OCI-LY1 (cell line): Measurements from ENCODE around the gene ZNF333.
"Not testable (repeated sequence)": the region's sequence is repeated elsewhere in the genome, so short reads cannot be mapped to it uniquely, and the experiment has no call there.

ENCODE experiments used
- H2AFZ ChIP-seq: fragments of 200-600 bp; sonication (generic), shearing (Covaris generic); 2 replicates; pipeline ENCODE4 v1.6.0; 2014; ENCODE audit warnings: antibody characterized with exemption, mild to moderate bottlenecking, low read length
- H3F3A ChIP-seq: fragments of 200-600 bp; sonication (generic), shearing (Covaris generic); 2 replicates; pipeline ENCODE4 v1.6.0; 2014; ENCODE audit warnings: mild to moderate bottlenecking, antibody characterized with exemption, low read length, moderate library complexity; ENCODE audit not compliant: insufficient read depth
- H3K27ac ChIP-seq: fragments of 200-600 bp; sonication (generic); 2 replicates; pipeline ENCODE4 v1.5.1; 2014; ENCODE audit warnings: low read length, mixed run types, mild to moderate bottlenecking, low read depth; ENCODE audit not compliant: poor library complexity, severe bottlenecking
- H3K27me3 ChIP-seq: fragments of 200-600 bp; sonication (generic); 2 replicates; pipeline ENCODE4 v1.6.0; 2014; ENCODE audit warnings: antibody characterized with exemption, mild to moderate bottlenecking, low read length, moderate library complexity; ENCODE audit not compliant: insufficient read depth
- H3K36me3 ChIP-seq: fragments of 200-600 bp; sonication (generic); 2 replicates; pipeline ENCODE4 v1.6.1; 2014; ENCODE audit warnings: mild to moderate bottlenecking, antibody characterized with exemption, low read length, moderate library complexity, mixed read lengths; ENCODE audit not compliant: insufficient read depth
- H3K4me1 ChIP-seq: fragments of 200-600 bp; sonication (generic); 2 replicates; pipeline ENCODE4 v1.5.1; 2014; ENCODE audit warnings: mild to moderate bottlenecking, low read length, moderate library complexity; ENCODE audit not compliant: insufficient read depth, severe bottlenecking
- H3K4me2 ChIP-seq: fragments of 200-600 bp; sonication (generic), shearing (Covaris generic); 2 replicates; pipeline ENCODE4 v1.6.1; 2014; ENCODE audit warnings: low read length
- H3K4me3 ChIP-seq: fragments of 200-600 bp; sonication (generic); 2 replicates; pipeline ENCODE4 v1.5.1; 2014; ENCODE audit warnings: low read length, low read depth, mild to moderate bottlenecking, mixed read lengths; ENCODE audit not compliant: poor library complexity, severe bottlenecking
- H3K79me2 ChIP-seq: fragments of 200-600 bp; shearing (Covaris generic); 2 replicates; pipeline ENCODE4 v1.6.1; 2016; ENCODE audit warnings: mixed run types, low read length, mixed read lengths; ENCODE audit not compliant: insufficient read depth
- H3K9ac ChIP-seq: fragments of 200-600 bp; sonication (generic), shearing (Covaris generic); 2 replicates; pipeline ENCODE4 v1.6.1; 2014; ENCODE audit warnings: mild to moderate bottlenecking, low read length, mixed read lengths
- H3K9me2 ChIP-seq: fragments of 200-600 bp; sonication (generic), shearing (Covaris generic); 2 replicates; pipeline ENCODE4 v1.6.1; 2014; ENCODE audit warnings: low read depth, mild to moderate bottlenecking, low read length, mixed read lengths
- H3K9me3 ChIP-seq: fragments of 200-600 bp; shearing (Covaris generic); 2 replicates; pipeline ENCODE4 v1.6.1; 2014; ENCODE audit warnings: low read length, mixed read lengths
- H4K20me1 ChIP-seq: fragments of 200-600 bp; sonication (generic), shearing (Covaris generic); 2 replicates; pipeline ENCODE4 v1.6.0; 2016; ENCODE audit warnings: mild to moderate bottlenecking, low read length; ENCODE audit not compliant: insufficient read depth
- EZH2 ChIP-seq: fragments of 200-600 bp; sonication (generic), shearing (Covaris generic); IDR thresholded peaks from 2 replicates; pipeline ENCODE4 v1.8.0; 2017; ENCODE audit warnings: borderline replicate concordance, mixed run types, mild to moderate bottlenecking, antibody characterized with exemption, low read length, moderate library complexity, mixed read lengths
- TF ChIP-seq, protein P1 (sequence below): fragments of 200-600 bp; sonication (generic), shearing (Covaris generic); IDR thresholded peaks from 2 replicates; pipeline ENCODE4 v1.5.1; 2017; ENCODE audit warnings: mild to moderate bottlenecking, antibody characterized with exemption, low read length, moderate library complexity, mixed read lengths

Gene ZNF333

DNA sequence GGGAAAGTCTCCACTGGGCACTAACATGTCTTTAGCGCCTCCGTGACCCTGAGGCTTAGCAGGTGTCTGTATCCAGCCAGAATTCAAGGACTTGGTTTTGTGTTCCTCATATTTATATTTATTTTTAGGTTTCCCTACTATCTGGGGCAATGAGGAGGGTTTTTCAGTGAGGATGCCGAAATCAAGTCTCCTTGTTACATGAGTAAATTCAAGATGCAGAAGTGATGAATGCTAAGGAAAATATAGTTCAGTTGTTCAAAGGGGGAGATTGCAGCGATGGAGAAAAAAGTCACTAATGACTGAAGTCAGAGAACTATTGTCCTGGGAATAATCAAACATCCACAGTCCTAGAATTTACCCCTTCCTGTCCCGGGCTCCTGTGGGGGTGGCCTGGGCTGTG lies 89.3 kb downstream of the ZNF333 start:
- no peaks in the 10 kb centered on the region for H3K4me1 ChIP-seq
- no peaks in the 10 kb centered on the region for H3K9me3 ChIP-seq
- H3K79me2 ChIP-seq = no peaks in the 10 kb centered on the region
- no peaks in the 10 kb centered on the region for H4K20me1 ChIP-seq
- H3K4me3 ChIP-seq = no peak overlapping the region
- no peak overlapping the region for H2AFZ ChIP-seq
- no peak for TF ChIP-seq EZH2
- H3K9me2 ChIP-seq = no peaks in the 10 kb centered on the region
- no peaks in the 10 kb centered on the region for H3F3A ChIP-seq
- H3K27me3 ChIP-seq = no peaks in the 10 kb centered on the region
- H3K27ac ChIP-seq = no peak overlapping the region
- no peak overlapping the region for H3K4me2 ChIP-seq
- H3K9ac ChIP-seq = no peak overlapping the region
- H3K36me3 ChIP-seq = no peaks in the 10 kb centered on the region

DNA sequence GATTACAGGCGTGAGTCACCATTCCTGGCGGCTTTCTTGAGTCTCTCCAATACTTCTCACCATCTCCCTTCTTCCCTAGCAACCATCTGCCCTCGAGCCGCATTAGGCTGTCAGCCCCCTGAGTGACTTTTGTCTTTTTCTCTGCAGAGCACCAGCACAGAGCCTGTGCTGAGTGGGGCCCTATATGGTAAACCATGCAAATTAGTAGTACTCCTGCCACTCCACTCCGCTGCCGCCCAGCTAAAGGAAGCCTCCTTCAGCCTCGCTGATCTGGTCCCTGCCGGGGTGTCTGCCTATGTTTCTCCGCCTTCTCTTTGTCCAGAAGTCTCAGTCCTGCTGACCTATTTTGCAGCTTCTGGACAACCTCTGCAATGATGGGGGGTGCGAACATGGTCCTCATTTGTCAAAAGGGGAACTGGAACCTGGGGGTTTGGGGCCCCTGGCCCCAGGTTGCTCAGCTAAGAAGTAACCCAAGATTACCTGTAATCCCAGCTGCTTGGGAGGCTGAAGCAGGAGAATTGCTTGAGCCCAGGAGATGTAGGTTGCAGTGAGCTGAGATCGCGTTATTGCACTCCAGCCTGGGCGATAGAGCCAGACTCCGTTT lies 90.9 kb downstream of the ZNF333 start:
- not testable (repeated sequence) for H2AFZ ChIP-seq, H3K9me3 ChIP-seq, H3K79me2 ChIP-seq, H3K27ac ChIP-seq, H3K36me3 ChIP-seq, H4K20me1 ChIP-seq, H3K9me2 ChIP-seq, H3K4me1 ChIP-seq, H3K27me3 ChIP-seq, H3F3A ChIP-seq, H3K4me2 ChIP-seq, H3K4me3 ChIP-seq, H3K9ac ChIP-seq

DNA sequence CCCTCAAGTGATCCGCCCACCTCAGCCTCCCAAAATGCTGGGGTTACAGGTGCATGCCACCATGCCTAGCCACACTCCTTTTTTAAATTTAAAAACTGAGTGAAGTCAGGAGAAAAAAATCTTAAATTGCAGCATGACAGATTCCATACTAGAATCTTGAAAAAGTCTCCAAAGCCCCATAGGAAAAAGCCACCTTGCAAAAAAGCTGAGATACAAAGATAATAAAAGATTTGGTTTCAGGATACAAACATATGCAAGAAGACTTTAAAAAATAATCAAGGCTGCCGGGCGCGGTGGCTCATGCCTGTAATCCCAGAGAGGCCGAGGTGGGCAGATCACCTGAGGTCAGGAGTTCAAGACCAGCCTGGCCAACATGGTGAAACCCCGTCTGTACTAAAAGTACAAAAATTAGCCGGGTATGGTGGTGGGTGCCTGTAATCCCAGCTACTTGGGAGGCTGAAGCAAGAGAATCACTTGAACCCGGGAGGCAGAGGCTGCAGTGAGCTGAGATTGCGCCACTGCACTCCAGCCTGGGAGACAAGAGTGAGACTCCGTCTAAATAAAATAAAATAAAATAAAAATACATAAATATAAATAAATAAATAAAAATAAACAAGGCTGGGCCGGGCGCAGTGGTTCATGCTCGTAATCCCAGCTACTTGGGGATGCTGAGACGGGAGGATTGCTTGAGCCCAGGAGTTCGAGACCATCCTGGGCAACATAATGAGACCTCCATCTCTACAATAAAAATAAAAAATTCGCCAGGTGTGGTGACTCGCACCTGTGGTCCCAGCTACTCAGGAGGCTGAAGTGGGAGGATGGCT lies 92.1 kb downstream of the ZNF333 start:
- H3F3A ChIP-seq, H3K4me1 ChIP-seq, H2AFZ ChIP-seq, H3K9me3 ChIP-seq, H3K9ac ChIP-seq, H3K4me3 ChIP-seq, H3K9me2 ChIP-seq, H3K36me3 ChIP-seq, H3K27ac ChIP-seq, H3K27me3 ChIP-seq, H4K20me1 ChIP-seq, H3K79me2 ChIP-seq, H3K4me2 ChIP-seq: not testable (repeated sequence)

DNA sequence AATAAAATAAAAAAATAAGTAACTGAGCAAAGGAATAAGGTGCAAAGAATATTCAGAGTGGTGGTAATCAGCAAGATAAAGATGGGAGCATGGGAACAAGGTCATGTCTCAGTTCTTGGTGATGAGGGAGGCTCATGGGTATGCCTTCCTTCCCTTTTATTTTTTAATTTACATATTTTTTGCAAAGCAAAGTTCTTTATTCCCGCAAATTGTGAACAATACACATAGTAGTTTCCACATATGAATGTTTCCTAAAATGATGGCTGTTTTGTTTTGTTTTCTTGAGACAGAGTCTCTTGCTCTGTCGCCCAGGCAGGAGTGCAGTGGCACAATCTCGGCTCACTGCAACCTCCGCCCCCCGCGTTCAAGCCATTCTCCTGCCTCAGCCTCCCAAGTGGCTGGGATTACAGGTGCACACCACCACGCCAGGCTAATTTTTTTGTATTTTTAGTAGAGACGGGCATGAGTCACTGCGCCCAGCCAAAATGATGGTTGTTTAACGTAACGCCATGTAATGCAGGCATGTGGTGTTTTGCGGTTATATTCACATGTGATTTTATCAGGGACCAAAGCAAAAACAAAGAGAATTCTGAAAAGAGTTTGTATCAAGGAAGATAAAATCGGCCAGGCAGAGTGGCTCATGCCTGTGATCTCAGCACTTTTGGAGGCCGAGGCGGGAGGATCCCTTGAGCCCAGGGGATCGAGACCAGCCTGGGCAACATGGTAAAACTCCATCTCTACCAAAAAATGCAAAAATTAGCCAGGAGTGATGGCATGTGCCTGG lies 93.0 kb downstream of the ZNF333 start:
- H3K9me2 ChIP-seq = no peaks in the 10 kb centered on the region
- no peak overlapping the region for H3K27ac ChIP-seq
- no peaks in the 10 kb centered on the region for H3K9me3 ChIP-seq
- no peaks in the 10 kb centered on the region for H3K27me3 ChIP-seq
- TF ChIP-seq, protein P1, sequence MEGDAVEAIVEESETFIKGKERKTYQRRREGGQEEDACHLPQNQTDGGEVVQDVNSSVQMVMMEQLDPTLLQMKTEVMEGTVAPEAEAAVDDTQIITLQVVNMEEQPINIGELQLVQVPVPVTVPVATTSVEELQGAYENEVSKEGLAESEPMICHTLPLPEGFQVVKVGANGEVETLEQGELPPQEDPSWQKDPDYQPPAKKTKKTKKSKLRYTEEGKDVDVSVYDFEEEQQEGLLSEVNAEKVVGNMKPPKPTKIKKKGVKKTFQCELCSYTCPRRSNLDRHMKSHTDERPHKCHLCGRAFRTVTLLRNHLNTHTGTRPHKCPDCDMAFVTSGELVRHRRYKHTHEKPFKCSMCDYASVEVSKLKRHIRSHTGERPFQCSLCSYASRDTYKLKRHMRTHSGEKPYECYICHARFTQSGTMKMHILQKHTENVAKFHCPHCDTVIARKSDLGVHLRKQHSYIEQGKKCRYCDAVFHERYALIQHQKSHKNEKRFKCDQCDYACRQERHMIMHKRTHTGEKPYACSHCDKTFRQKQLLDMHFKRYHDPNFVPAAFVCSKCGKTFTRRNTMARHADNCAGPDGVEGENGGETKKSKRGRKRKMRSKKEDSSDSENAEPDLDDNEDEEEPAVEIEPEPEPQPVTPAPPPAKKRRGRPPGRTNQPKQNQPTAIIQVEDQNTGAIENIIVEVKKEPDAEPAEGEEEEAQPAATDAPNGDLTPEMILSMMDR = no peak
- no peaks in the 10 kb centered on the region for H3F3A ChIP-seq
- no peaks in the 10 kb centered on the region for H3K36me3 ChIP-seq
- H3K9ac ChIP-seq = no peak overlapping the region
- H3K4me1 ChIP-seq = no peaks in the 10 kb centered on the region
- H3K4me3 ChIP-seq = no peak overlapping the region
- H4K20me1 ChIP-seq = no peaks in the 10 kb centered on the region
- no peaks in the 10 kb centered on the region for H3K79me2 ChIP-seq
- H2AFZ ChIP-seq = no peak overlapping the region
- H3K4me2 ChIP-seq = no peak overlapping the region
